ENCODE results near the gene ADSS2. TPM values are rescaled to one million over a fixed set of nuclear protein-coding genes. Genes with fewer than 3 reads are reported as not detected.

ADSS2 gene
- total RNA-seq, 1 experiment from 2014 or later: 50.9 TPM

DNA sequence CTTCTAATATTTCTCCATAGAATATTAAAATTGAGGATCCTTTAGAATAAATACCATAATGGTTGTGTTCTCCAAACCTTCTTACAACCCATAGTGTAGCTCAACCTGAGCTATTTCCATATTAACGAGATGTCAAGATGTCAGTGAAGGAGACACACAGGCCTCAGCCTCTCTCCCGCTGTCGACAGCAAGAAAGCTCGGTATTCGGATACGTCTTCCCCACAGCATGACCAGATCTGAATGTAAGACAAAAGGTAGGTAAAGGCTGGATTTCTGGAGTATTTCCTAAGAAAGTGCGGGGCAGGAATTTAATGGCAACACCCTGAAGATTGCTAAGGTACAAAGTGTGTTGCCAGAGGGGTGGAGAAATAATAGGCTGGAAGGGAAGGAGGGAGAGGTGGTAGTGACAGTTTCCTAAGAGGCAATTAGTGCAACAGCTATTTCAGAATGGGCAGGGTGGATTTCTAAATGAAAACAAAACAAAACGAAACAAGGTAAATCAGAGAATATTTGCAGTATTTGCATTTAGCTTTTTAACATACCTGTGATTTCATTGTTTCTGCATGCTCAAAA is 1.7 kb downstream of the ADSS2 start:
- H3K27me3 ChIP-seq (ENCODE audit: low read length): no peaks in the 10 kb centered on the region
- DNase-seq: no peak
- peak overlapping the region; percentile 77; the same call in 1 of the 2 replicates for H3K27ac ChIP-seq (ENCODE audit: low read length)
- H3K9me3 ChIP-seq (ENCODE audit: low read length): no peaks in the 10 kb centered on the region
- H3K9me2 ChIP-seq (replicated peaks; ENCODE audit: insufficient read depth, low read length): no peaks in the 10 kb centered on the region
- peak overlapping the region; percentile 96 for H3K9ac ChIP-seq (ENCODE audit: low read length)
- H3K4me3 ChIP-seq (ENCODE audit: low read length): peak overlapping the region; percentile 79
- peak overlapping the region; percentile 83 for H3K4me2 ChIP-seq (ENCODE audit: low read depth, low read length, poor library complexity, severe bottlenecking)
- H3K4me1 ChIP-seq (ENCODE audit: low read length): peaks cover 52% of the 10 kb centered on the region
- H4K20me1 ChIP-seq (ENCODE audit: insufficient read depth, low read depth, low read length): peaks cover 3% of the 10 kb centered on the region; the same call in 1 of the 2 replicates
- peaks cover 66% of the 10 kb centered on the region for H3K79me2 ChIP-seq (ENCODE audit: low read length)
- peaks cover 44% of the 10 kb centered on the region for H3K36me3 ChIP-seq (ENCODE audit: insufficient read depth, low read length)
- no peak overlapping the region for H2AFZ ChIP-seq (ENCODE audit: low read length)

DNA sequence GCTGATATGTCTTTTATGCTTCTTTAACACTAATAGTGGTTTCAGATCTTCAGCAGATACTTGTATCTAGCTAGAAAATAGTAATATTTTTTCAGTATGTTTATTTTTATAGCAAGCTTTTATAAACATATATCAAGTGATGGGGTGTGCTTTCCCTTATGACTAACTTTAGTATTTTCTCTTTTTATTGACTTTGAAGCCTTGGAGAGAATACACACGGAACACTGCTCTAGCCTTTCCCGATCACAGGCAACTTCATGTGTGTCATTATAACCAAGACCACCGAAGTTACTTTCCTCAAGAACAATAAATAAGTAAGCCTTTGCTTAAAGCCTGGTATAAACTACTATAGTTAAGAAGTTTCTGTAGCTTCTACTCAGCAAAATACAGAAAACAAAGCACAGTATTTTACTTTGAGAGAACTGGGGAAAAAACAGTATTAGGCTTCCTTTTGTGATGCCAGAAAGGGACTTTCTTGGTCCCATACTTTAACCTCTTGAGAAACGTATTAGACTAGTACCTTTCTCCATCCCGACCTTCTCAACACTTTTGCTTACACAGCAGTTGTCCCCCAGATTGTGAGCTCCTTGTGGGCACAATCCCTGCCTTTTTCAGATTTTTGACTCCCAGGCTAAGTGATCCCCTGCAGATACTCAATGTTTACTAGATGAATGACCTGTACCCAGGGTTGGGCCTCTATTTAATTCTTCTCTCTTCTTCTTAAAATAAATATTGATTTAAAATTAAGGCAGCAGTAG is 3.3 kb downstream of the ADSS2 start:
- Histone ChIP-seq H2AFZ (ENCODE audit: low read length) (no peak overlapping the region), H3K9ac (ENCODE audit: low read length) (no peak overlapping the region), H3K4me2 (ENCODE audit: low read depth, low read length, poor library complexity, severe bottlenecking) (peak overlapping the region; percentile 83), H3K9me3 (ENCODE audit: low read length) (no peaks in the 10 kb centered on the region), H4K20me1 (ENCODE audit: insufficient read depth, low read depth, low read length) (peaks cover 11% of the 10 kb centered on the region; the same call in 1 of the 2 replicates), H3K27me3 (ENCODE audit: low read length) (no peaks in the 10 kb centered on the region), H3K27ac (ENCODE audit: low read length) (no peak overlapping the region), H3K4me3 (ENCODE audit: low read length) (no peak overlapping the region), H3K9me2 (replicated peaks; ENCODE audit: insufficient read depth, low read length) (no peaks in the 10 kb centered on the region), H3K79me2 (ENCODE audit: low read length) (peaks cover 81% of the 10 kb centered on the region), H3K36me3 (ENCODE audit: insufficient read depth, low read length) (peaks cover 53% of the 10 kb centered on the region), H3K4me1 (ENCODE audit: low read length) (peaks cover 52% of the 10 kb centered on the region)
- no peak for DNase-seq

DNA sequence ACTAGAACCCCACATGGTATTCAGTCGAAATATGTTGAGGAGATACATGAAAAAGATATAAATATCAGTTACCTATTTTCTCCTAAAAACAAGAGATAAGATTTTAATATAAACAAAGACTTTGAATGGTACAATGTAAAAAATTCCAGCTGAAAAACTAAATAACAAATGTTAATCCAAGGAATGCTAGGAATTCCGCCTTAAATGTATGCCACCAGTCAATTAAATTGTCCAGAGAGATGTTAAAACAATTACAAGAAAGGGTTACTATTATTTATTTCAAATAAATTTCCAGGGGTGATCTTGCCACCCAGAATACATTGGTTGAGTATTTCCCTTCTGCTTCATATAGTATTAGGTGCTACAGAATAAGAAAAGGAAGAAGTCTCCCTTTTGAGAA is 4.2 kb downstream of the ADSS2 start:
- no peak overlapping the region for H3K27ac ChIP-seq (ENCODE audit: low read length)
- no peak overlapping the region for H3K4me2 ChIP-seq (ENCODE audit: low read depth, low read length, poor library complexity, severe bottlenecking)
- DNase-seq: no peak
- H2AFZ ChIP-seq (ENCODE audit: low read length): no peak overlapping the region
- no peaks in the 10 kb centered on the region for H3K9me3 ChIP-seq (ENCODE audit: low read length)
- H3K9ac ChIP-seq (ENCODE audit: low read length): no peak overlapping the region
- no peaks in the 10 kb centered on the region for H3K9me2 ChIP-seq (replicated peaks; ENCODE audit: insufficient read depth, low read length)
- peaks cover 48% of the 10 kb centered on the region for H3K4me1 ChIP-seq (ENCODE audit: low read length)
- H3K4me3 ChIP-seq (ENCODE audit: low read length): no peak overlapping the region
- H3K79me2 ChIP-seq (ENCODE audit: low read length): peaks cover 90% of the 10 kb centered on the region
- peaks cover 60% of the 10 kb centered on the region for H3K36me3 ChIP-seq (ENCODE audit: insufficient read depth, low read length)
- H4K20me1 ChIP-seq (ENCODE audit: insufficient read depth, low read depth, low read length): peaks cover 17% of the 10 kb centered on the region
- H3K27me3 ChIP-seq (ENCODE audit: low read length): no peaks in the 10 kb centered on the region

DNA sequence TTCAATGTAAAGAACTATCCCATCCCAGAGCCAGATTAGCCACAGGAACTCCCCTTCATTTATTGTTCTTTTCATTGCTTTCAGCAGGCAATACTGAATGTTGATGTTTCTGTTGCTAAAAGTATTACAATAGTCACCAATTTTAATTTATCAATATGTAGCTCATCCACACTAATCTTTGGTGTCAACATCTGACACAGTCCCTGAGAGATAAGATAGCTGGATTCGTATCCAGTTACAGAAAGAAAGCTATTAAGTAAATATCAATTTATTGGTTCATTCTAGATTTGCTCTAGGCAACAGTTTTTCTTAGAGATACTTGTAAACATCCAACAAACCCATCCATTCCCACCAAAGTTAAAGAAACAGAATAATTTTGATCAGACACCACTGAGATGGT is 4.7 kb downstream of the ADSS2 start:
- Histone ChIP-seq H3K9me2 (replicated peaks; ENCODE audit: insufficient read depth, low read length) (no peaks in the 10 kb centered on the region), H2AFZ (ENCODE audit: low read length) (no peak overlapping the region), H3K4me1 (ENCODE audit: low read length) (peaks cover 44% of the 10 kb centered on the region), H3K4me2 (ENCODE audit: low read depth, low read length, poor library complexity, severe bottlenecking) (no peak overlapping the region), H3K4me3 (ENCODE audit: low read length) (no peak overlapping the region), H3K36me3 (ENCODE audit: insufficient read depth, low read length) (peaks cover 63% of the 10 kb centered on the region), H4K20me1 (ENCODE audit: insufficient read depth, low read depth, low read length) (peaks cover 22% of the 10 kb centered on the region), H3K27ac (ENCODE audit: low read length) (no peak overlapping the region), H3K79me2 (ENCODE audit: low read length) (peaks cover 95% of the 10 kb centered on the region), H3K9me3 (ENCODE audit: low read length) (no peaks in the 10 kb centered on the region), H3K27me3 (ENCODE audit: low read length) (no peaks in the 10 kb centered on the region), H3K9ac (ENCODE audit: low read length) (no peak overlapping the region)
- DNase-seq: no peak

DNA sequence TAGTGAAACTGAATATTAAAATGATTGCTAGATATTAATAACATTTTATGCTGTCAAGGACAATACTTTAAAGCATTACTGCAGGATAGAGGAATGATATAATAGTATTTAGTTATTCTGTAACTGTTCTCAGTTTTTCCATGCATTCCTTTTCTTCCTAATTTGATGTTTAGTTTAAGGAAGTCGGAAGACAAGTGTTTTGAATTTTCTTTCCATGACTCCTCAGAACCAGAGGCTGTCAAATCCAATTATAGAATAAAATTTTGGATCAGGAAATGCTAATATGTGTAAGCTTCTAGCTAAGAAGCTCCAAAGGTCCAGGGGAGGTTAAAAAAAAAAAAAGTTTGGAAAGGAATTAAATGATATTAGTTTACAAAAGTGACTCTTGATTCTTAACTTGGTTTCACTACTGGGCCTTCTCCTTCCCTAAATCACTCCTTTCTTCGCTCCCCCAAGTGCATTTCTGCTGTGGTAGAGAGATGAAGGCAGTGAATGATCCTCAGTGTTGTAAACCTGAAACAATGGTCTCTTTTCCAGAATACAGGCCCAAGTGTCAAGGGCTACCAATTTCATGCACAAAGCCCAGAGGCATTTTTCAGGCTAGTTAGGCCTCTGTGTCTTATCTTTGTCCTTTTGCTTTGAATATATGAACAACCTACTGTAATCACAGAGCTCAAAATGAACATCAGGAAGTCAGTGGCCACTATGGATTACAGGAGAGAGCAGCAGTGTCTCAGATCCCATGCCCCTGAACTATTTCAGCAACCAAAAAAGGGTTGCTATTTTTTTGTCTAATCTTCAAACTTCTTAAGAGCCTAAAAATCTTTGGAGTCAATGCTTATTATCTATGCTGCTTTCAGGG is 6.2 kb downstream of the ADSS2 start:
- Histone ChIP-seq H3K4me3 (ENCODE audit: low read length) (no peak overlapping the region), H3K36me3 (ENCODE audit: insufficient read depth, low read length) (peaks cover 63% of the 10 kb centered on the region), H4K20me1 (ENCODE audit: insufficient read depth, low read depth, low read length) (peaks cover 22% of the 10 kb centered on the region), H3K27me3 (ENCODE audit: low read length) (no peaks in the 10 kb centered on the region), H3K9ac (ENCODE audit: low read length) (no peak overlapping the region), H3K4me1 (ENCODE audit: low read length) (peaks cover 41% of the 10 kb centered on the region), H2AFZ (ENCODE audit: low read length) (no peak overlapping the region), H3K27ac (ENCODE audit: low read length) (no peak overlapping the region), H3K9me3 (ENCODE audit: low read length) (no peaks in the 10 kb centered on the region), H3K79me2 (ENCODE audit: low read length) (peaks cover 98% of the 10 kb centered on the region), H3K9me2 (replicated peaks; ENCODE audit: insufficient read depth, low read length) (no peaks in the 10 kb centered on the region), H3K4me2 (ENCODE audit: low read depth, low read length, poor library complexity, severe bottlenecking) (no peak overlapping the region)
- DNase-seq: no peak

DNA sequence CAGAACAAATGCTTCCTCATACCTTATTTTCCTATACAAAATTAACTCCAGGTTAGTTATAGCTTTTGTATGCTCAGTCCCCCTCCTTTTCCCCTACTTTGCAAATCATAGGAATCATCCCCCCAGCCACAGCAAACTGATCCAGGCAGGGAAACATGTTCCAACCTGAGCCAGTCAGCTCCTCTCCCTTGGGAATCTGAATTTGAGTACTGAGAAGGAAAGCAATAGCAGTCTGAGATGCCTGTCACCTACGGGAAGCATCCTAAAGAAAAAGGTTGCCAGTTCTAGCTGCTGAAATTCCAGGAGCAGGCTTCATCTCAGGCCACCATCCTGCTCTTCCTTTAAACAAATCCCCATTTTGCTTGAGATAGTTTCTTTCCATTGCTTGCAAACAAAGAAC is 6.9 kb downstream of the ADSS2 start:
- Histone ChIP-seq H3K36me3 (ENCODE audit: insufficient read depth, low read length) (peaks cover 60% of the 10 kb centered on the region), H3K4me2 (ENCODE audit: low read depth, low read length, poor library complexity, severe bottlenecking) (no peak overlapping the region), H3K27me3 (ENCODE audit: low read length) (no peaks in the 10 kb centered on the region), H3K27ac (ENCODE audit: low read length) (no peak overlapping the region), H3K79me2 (ENCODE audit: low read length) (peaks cover 98% of the 10 kb centered on the region), H3K9ac (ENCODE audit: low read length) (no peak overlapping the region), H3K4me3 (ENCODE audit: low read length) (no peak overlapping the region), H3K9me3 (ENCODE audit: low read length) (no peaks in the 10 kb centered on the region), H4K20me1 (ENCODE audit: insufficient read depth, low read depth, low read length) (peaks cover 22% of the 10 kb centered on the region), H3K9me2 (replicated peaks; ENCODE audit: insufficient read depth, low read length) (no peaks in the 10 kb centered on the region), H2AFZ (ENCODE audit: low read length) (no peak overlapping the region), H3K4me1 (ENCODE audit: low read length) (peaks cover 34% of the 10 kb centered on the region)
- no peak for DNase-seq

DNA sequence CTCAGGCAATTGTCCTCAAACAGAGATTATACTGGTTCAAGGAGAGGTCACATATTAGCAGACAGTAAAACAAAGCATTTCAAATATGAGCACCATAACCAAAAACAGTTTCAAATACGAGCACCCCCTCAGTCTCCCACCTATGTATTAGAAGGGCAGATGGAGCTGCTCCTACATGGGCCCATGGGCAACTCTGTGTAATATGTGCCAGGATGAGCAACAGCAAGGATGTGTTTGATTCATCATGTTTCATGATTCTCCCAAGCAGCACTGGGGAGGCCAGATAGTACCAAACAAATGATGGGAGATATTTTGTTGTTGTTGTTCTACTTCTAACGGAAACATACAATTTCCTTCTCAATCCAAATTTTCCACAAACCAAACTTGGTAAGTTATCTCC is 8.9 kb downstream of the ADSS2 start:
- H3K27me3 ChIP-seq (ENCODE audit: low read length): no peaks in the 10 kb centered on the region
- no peak overlapping the region for H2AFZ ChIP-seq (ENCODE audit: low read length)
- peaks cover 22% of the 10 kb centered on the region for H4K20me1 ChIP-seq (ENCODE audit: insufficient read depth, low read depth, low read length)
- H3K4me2 ChIP-seq (ENCODE audit: low read depth, low read length, poor library complexity, severe bottlenecking): no peak overlapping the region
- H3K79me2 ChIP-seq (ENCODE audit: low read length): peaks cover 98% of the 10 kb centered on the region
- H3K9me3 ChIP-seq (ENCODE audit: low read length): no peaks in the 10 kb centered on the region
- H3K27ac ChIP-seq (ENCODE audit: low read length): no peak overlapping the region
- no peak overlapping the region for H3K4me3 ChIP-seq (ENCODE audit: low read length)
- H3K36me3 ChIP-seq (ENCODE audit: insufficient read depth, low read length): peaks cover 47% of the 10 kb centered on the region
- H3K4me1 ChIP-seq (ENCODE audit: low read length): peaks cover 15% of the 10 kb centered on the region
- DNase-seq: no peak
- H3K9me2 ChIP-seq (replicated peaks; ENCODE audit: insufficient read depth, low read length): no peaks in the 10 kb centered on the region
- no peak overlapping the region for H3K9ac ChIP-seq (ENCODE audit: low read length)

Data from Karpas-422 (cell line).